Measurements from ENCODE around the gene MCRS1.
A peak's percentile ranks its signal among the peaks of the same experiment; 100 is the strongest.
"Not testable (repeated sequence)": the region's sequence is repeated elsewhere in the genome, so short reads cannot be mapped to it uniquely, and the experiment has no call there.

Gene MCRS1

DNA sequence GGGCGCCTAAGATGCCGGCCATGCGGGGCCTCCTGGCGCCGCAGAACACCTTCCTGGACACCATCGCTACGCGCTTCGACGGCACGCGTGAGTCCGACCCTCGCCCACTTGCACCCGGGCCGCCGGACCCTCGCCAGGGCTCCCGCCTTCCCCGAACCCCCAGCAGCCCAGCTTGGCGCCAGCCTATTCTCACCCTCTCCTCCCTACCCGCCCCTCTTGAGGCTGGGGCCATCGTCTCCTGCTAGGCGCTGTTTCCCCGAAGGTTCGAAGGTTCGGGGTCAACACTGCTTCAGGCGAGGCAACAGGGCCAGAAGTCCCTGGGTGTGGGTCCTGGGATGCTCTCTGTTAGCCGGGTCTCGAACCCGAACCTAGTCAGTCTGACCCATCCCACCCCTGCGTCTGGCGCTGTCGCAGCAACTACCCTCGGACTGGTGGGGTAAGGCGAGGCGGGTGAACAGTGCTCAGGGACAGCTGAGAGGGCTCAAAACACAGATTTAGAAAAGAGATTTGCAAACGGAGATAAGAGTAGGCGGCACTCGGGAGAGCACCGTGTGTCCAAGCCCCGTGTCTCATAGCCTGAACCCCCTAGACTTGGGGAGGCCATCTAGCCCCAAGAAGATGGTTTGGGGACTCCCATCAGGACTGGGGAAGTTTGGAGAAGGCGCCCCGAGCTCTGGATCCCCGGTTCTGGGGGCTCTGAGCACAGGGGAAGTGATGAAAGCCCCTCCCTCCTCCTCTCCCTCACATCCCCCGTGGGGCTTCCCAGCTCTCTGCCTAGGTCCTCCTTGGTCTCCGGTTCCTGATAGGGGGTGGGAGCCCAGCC is 28.3 kb downstream of the MCRS1 start:
- no peak for DNase-seq

DNA sequence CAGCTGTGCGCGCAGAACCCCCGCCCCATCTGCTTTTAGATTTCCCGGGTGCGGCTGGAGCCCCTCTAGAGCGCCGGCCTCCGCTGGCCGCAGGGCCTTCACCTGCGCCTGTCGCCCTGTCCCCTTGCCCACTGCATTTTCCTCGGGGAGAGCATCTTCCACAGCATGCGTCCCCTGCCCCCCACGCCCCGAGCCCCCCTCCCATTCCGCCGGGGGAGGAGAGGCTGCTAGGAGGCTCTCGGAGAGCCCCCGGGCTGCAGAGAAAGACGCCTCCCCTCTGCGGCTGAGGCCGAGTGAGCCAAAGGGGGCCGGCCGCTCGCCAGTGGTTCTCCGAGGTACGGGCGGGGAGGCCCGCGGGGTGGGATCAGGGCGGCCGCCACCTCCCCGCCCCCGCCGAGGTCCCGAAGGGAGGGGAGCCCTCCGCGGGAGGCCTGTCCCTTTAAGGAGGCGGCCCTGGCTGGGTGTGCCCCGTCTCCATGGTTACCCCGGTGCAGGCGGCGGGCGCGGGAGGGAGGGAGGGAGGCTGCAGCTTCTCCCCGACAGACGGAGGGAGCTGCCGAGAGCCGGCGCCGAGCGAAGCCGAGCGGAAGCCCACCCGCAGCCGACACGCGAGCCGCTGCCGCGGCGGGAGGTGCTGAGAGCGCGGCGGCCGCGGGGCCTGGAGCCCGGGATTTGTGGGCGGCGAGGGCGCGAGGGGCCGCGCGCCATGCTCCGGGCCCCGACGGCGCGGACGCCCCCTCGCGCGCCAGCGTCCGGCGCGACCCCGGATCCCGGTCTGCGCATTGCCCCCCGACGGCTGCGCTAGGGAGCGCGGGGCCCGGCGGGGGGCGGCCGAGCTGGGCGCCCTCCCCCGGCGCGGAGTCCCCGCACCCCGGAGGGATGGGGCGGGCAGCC is 29.2 kb downstream of the MCRS1 start, which contains the start of gene KCNH3:
Gene KCNH3, plus strand, starts transcription at position 521 of the 894 bp plus-strand sequence. CDS start 387 bp downstream, outside the sequence.
- DNase-seq, result peak; percentile 60

DNA sequence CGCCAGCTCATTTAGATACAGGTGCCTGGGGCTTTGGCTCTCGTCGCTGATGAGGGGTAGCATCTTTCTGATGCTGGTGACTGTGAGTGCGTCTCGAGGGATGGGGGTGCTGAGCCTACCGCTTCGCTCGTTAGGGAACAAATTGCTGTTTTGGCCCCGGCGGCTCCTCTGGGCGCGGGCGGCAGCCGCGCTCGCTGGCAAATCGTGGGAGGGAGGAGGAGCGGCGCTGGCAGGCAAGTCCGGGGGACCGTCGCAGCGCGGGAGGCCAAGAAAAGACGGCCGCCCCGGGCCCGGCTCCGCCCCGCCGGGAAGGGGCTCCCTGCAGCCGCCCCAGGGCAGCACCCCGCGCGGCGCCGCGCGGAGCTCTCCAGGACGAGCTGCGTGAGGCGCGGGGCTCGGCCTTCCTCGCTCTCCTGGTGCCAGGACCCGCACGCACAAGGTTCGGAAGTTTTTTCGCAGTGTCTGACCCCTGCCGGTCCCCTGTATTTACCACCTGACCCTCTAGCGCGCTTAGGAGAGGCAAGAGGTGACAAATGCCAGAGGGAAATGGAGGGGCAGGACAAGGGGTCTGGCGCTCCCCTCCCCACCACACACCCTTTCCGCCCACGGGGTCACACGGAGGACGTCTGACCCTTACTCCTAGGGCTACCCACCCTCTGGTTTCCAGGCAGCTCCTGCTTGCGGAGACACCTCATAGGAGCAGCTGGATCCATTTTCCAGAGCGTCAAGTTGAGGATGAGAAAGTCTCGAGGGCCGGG is 30.0 kb downstream of the MCRS1 start:
- DNase-seq, result no peak

DNA sequence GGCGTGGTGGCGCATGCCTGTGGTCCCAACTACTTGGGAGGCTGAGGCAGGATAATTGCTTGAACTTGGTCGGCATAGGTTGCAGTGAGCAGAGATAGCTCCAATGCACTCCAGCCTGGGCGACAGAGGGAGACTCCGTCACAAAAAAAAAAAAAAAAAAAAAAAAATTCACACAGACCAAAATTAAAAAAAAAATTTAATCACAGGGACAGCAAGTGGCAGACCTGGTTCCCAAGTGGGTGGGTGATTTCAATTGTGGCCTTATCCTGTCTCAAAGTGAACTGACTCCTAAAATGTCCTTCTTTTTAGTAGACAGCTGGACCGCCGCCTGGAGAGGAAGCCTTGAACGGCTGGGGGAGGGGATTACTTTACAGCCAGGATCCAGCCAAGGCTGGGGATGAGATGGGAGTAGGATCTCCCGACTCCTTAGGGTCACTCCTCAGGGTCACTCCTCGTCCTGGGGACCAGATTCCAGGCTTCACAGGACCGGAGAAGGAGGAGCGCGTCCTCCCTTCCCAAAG is 30.7 kb downstream of the MCRS1 start:
- no peak for DNase-seq

DNA sequence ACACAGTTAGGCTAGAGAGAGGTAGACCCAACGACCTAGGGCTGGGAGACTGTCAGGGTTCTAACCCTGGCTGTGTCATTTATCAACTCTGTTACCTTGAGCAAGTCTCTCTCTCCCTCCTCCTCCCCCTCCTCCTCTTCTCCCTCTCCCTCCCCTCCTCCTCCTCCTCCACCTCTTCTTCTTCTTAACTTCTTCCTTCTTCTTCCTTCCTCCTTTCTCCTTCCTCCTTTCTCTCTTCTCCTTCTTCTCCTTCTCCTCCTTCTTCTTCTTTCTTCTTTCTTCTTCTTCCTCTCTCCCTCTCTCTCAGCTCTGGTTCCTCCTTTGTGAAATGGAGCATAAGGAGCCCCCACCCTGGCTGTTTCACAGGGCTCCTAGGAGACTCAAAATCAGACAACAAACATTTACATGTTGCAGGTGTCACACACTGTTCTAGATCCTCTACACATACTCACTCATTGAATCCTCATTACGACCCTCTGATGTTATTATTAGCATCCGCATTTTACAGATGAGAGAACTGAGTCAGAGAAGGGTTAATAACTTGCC is 31.3 kb downstream of the MCRS1 start:
- DNase-seq, result no peak

DNA sequence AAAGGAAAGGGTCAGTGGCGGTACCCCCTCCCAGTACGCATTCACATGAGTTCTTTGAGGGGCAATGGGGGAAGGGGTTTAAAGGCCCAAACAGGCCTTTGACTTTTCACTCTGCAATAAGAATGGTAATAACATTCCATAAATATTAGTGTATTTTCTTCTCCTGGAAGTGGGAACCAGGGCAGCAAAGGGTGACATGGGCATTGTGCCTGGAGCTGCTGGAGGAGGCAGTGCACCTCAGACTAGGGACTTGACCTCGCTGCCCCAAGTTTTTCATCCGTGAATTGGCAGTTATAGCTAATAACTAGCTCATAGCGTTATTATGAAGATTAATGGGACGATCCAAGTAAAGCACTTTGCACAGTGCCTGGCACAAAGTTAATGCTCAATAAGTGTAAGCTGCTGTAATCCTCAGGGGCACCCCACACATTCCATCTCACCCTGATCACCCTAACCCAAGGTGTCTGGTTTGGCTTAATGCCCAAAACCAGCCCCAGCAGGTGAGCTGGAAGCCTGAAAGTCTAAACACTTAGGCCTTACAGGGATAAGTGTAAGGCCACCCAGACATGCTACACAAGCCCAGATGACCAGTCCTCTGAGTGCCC is 31.9 kb downstream of the MCRS1 start:
- DNase-seq, result peak; percentile 16

DNA sequence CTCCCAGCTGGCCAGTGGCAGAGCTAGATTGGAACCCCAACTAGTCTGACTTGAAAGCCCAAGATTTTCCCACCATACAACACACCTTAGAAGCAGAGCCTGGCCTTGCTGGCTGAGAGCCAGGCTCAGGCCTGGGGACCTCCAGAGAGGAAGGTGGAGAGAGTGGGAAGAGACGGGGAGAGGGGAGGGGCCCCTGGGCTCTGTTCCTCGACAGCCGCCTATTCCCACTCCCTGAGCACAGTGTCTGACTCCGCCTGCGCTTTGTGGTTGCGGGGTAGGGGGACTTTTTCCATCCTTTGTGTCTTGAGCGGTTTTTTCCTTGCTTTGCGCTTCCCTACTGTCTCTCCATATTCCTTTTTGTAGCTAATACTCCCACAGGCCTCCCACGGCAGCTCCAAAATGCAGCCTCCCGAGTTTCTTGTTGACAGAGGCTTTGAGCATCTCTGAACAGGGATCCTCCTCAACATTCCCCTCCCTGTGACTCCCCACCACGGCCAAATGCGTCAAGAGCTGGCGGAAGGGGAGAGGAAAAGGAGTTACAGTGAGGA is 33.1 kb downstream of the MCRS1 start:
- DNase-seq, result no peak

DNA sequence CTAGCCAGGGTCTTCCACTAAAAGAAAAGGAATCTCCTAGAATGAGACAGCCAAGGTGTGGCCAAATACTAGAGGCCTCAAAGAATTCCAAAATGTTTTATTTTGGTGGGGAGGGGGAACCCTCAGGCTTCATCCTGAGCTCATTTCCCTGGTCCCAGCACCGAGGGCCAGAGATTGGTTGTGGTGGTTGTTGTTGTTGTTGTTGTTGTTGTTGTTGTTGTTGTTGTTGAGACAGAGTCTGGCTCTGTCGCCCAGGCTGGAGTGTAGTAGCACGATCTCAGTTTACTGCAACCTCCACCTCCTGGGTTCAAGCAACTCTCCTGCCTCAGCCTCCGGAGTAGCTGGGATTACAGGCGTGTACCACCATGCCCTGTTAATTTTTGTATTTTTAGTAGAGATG is 33.8 kb downstream of the MCRS1 start:
- DNase-seq, result not testable (repeated sequence)

DNA sequence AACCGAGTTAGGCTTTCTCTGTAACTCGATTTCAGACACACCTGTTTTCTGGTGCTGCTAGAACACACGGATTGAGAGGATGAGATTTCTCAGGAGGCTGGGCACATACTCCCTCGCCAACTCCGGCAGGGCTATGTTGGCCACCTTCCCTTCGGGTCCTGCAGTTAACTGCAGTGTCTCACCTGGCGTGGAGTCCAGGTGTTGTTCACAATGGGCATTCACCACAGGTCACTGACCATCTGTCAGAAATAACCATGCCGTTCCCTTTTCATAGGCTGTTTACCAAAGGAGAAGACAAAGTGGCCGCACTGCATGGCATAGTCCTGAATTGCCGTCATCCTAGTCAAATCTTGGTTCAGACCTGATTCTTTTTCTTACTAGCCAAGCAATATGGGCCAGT is 34.6 kb downstream of the MCRS1 start:
- no peak for DNase-seq

DNA sequence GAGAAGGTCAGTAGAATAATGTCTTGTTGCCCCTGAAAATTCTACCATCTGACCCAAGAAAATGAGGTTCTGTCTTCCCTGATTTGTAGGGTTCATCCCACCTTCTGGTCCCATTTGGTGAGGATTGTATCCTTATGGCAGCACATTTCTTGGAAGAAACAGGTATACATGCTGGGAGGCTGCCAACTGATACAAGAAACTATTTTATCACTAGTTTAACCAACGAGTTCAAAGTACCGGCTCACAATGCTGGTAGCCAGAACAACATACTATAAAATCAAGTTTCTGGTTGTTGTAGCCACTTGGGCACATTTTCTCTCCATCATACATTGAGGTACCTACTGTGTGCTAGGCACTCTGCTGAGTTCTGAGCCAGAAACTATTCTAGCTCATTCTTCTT is 36.2 kb downstream of the MCRS1 start:
- DNase-seq, result no peak

DNA sequence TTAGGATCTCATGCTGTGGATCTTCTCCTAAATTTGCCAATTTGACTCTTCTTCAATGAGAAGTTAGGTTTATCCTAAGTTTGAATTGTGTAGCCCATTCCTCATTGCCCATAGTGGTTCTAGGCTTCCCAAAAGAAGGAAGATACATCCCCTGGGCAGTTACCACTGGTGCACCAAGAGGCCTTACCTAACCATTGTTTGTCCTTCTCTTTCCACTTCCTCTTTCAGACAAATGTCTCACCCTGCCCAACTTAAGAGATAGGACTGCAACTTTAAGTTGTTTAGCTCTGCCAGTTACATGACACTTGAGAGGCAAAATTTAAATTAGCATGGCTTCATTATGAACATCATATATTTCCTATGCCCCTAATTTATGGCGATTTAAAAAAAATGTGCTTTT is 38.5 kb downstream of the MCRS1 start:
- no peak for DNase-seq

DNA sequence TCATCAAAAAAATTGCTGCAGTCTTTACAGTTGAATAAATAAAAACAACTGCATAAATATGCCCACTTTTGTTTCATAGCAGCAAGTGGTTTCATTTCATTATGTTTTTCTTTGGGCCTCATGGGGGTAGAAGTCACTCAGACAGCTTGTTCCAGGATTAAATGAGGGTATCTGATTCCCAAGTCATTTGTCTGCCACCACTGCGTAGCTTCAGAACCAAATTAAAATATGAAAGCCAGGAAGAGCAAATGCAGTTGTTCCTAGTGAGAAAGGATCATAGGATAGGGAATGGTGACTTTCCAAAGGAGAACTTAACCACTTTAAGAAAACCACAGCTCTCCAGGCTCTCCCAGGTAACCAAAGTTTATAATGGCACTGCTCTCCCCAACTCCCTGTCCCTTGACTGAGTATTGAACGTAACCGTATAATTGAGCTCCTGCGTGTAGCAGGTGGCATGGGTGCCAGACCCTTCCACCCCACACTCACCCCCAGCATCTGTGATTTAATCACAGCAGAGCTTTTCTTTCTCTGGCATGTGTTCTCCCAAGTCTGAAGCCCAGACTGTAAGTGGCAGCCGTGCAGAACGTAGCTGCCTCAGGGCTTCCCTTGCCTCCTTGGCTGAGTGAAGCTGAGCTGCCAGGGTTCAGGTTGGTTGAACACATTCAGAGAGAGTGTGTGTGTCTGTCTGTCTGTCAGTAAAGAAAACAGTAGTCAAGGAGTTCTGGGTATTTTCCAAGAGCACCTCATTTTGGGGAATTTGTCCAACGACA is 40.4 kb downstream of the MCRS1 start:
- DNase-seq, result no peak

DNA sequence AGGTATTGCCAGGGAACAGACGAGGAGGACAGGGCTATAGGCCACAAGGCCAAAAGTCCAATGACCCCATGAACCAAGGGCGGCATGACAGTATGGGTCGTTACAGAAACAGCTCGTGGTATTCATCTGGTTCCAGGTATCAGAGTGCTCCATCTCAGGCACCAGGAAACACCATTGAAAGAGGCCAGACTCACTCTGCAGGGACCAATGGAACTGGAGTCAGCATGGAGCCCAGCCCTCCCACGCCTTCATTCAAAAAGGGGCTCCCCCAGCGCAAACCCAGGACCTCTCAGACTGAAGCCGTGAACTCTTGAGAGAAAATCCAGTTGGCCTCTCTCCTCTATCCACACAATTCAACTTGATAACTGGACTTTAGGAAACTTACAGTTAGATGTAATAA is 42.0 kb downstream of the MCRS1 start:
- no peak for DNase-seq

DNA sequence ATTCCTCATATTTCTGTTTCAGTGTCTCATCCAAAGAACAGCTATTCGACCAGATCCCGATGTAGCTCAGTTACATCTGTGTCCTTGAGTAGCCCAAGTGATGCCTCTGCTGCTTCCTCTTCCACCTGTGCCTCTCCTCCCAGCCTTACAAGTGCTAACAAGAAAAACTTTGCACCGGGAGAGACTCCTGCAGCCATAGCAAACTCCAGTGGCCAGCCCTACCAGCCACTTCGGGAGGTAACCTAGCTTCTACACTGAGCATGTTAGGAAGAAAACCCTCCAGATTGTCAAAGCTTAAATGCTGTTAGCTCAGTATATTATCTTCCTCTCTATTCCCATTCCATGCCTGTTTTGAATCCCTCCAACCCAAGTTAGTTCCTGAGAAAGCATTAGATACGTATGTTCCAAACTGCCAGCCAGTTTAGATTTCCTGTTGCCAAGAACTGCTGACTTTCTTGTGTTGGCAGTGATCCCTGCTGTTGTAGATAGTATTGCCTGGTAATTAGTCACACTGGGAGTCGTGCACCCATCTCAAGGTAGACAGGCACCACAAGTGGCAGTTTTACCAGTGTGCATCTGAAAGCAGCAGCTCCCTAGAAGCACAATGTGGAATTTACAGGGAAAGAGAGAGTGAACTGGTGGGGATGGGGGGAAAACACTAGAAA is 43.1 kb downstream of the MCRS1 start:
- no peak for DNase-seq

DNA sequence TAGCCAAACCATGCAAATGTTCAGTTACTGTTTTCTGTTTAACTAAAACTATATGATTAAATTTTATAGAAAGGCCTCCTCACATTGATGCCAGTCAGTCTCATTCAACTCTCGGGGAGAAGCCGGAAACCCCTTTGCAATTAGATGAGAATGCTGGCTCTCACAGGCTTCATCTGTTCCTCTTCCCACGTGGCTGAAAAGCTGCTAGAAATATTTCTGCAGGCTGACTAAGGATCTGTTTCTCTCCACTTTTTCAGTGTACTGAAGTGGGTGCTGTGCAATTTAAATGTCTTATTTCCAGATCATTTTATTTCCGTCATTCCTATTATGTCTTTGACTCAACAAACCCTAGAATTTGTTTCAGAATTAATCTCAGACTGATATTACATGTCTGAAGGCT is 46.6 kb downstream of the MCRS1 start:
- DNase-seq, result no peak

DNA sequence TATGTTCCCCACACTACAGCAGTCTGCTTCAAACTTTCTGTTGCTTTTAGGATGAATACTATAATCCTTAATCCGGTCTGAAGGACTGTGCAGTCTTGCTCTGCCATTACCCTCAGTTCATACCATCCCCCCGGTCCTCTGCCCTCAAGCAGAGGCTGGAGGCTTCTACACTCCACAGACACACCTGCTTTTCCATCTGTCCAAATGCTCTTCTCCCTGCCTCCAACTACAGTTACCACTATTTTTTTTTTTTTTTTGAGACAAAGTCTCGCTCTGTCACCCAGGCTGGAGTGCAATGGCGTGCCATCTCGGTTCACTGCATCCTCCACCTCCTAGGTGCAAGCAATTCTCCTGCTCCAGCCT is 48.4 kb downstream of the MCRS1 start:
- no peak for DNase-seq

DNA sequence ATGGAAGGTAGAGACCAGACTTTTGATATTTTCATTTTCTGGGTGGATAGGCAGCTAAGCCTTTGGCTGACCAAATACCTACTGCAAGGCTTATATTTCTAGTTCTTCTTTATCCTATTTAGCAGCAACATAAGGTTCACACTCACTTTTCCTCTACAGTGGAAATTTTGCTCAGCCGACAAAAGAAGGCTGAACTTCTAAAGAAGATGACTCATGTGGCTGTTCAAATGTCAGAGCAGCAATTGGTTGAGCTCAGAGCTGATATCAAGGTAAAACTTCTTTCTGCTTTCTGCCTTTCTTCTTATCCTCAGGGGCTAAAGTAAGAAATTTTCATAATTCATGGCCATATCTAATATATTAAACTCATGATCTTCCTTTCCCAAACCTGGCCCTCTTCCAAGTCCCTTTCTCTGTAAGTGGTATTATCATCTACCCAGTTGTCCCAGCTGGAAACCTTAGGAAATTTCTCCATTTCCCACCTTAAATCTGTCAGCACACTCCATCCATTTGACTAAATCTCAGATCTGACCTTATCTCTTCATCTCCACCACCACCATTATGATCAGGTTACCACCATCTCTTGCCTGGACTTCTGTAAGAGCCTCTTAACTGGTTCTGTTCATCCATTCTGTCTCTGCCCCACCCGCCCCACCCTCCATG is 48.9 kb downstream of the MCRS1 start:
- peak; percentile 26 for DNase-seq

DNA sequence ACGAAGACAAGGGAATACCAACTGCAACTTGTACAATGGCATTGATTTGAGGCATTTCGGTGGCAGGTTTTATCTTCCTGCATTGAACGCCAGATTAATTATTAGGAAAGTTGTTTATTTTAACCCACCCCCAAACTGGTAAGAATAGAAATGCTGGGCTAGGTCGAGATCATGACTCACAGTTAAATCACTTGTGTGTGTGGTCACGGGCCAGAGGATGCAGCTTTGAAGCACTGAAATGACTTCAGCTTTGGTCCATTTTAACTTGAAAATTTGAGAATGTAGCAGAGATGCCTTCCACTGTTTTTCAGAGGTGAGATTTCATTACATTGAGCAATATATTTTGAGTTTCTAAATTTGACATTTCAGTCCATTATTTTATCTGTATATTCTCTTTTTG is 52.7 kb downstream of the MCRS1 start:
- DNase-seq, result peak; percentile 82

DNA sequence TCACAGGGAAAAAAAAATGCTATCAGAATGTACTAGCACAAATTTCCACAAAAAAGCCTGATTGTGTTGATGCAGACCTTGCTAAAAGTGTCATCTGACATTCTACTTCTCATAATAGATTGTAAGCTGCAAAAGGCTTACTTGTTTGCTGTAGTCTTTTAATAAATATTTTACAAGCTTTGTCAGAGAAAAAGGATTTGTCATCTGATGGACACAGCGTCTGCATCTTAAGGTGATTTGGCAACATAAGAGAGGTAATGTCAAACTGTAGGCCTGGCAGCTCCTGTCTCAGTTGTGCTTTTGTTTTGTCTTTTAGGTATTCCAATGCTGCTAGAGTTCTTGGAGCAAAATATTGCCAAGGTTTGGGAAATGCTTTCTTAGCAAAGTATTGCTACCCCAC is 55.4 kb downstream of the MCRS1 start:
- no peak for DNase-seq

DNA sequence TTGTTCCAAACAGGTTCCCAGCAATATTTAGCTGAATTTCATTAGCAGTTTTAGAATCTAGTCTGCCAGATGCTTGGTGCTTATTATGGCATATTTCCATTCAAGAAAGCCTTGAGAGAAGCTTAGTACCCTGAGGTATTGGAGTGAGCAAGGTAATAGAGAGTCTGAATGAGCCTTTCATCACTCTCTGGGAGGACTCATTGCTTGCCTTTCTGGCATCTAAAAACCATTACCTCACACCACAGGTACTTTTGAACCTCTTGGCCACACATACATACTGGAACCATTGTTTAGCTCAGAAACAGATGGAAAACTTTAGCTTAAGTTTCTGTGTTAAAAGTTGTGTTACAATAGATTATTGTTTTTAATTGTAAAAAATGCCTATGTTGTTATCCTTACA is 56.5 kb downstream of the MCRS1 start:
- no peak for DNase-seq
